Measurements from ENCODE around the gene PCDHB11.
"Not testable (repeated sequence)": the region's sequence is repeated elsewhere in the genome, so short reads cannot be mapped to it uniquely, and the experiment has no call there.

PCDHB11 gene

GRCh38 chr5:141235922-141236321 lies 36.5 kb downstream of the PCDHB11 start:
- not testable (repeated sequence) for ATAC-seq (replicated peaks); H3K36me3 Mint-ChIP-seq (ENCODE audit: insufficient read depth); H3K4me3 Mint-ChIP-seq; DNase-seq; H3K27ac Mint-ChIP-seq; H3K4me1 Mint-ChIP-seq (ENCODE audit: low read depth in 2 of 2); H3K9me3 Mint-ChIP-seq
- H3K27me3 Mint-ChIP-seq = peaks cover 37 to 50% of the 10 kb centered on the region in 2 donors

GRCh38 chr5:141236516-141237313 lies 37.3 kb downstream of the PCDHB11 start:
- DNase-seq (no peak), ATAC-seq (replicated peaks) (no peak)
- H3K27ac Mint-ChIP-seq = no peak overlapping the region
- H3K4me1 Mint-ChIP-seq (ENCODE audit: low read depth in 2 of 2) = peaks cover 0 to 2% of the 10 kb centered on the region in 2 donors
- H3K27me3 Mint-ChIP-seq = peaks cover 37 to 58% of the 10 kb centered on the region in 2 donors
- no peak overlapping the region for H3K4me3 Mint-ChIP-seq
- H3K9me3 Mint-ChIP-seq = peaks cover 4 to 7% of the 10 kb centered on the region in 2 donors
- H3K36me3 Mint-ChIP-seq (ENCODE audit: insufficient read depth) = no peaks in the 10 kb centered on the region

GRCh38 chr5:141241496-141241895 lies 42.1 kb downstream of the PCDHB11 start:
- ATAC-seq (replicated peaks) (no peak), DNase-seq (no peak)
- peaks cover 0 to 3% of the 10 kb centered on the region in 2 donors for H3K4me1 Mint-ChIP-seq (ENCODE audit: low read depth in 2 of 2)
- H3K27ac Mint-ChIP-seq = no peak overlapping the region
- H3K27me3 Mint-ChIP-seq = peaks cover 30 to 68% of the 10 kb centered on the region in 2 donors
- H3K36me3 Mint-ChIP-seq (ENCODE audit: insufficient read depth) = no peaks in the 10 kb centered on the region
- H3K4me3 Mint-ChIP-seq = no peak overlapping the region
- H3K9me3 Mint-ChIP-seq = peaks cover 10 to 14% of the 10 kb centered on the region in 2 donors

- H3K27me3 Mint-ChIP-seq = peaks cover 13 to 40% of the 10 kb centered on the region in 2 donors
- DNase-seq = peak in 2 of 3 experiments; percentile 8 to 13
These were observed 45.9 kb downstream of the PCDHB11 start, which contains the start of gene PCDHB15 for GRCh38 chr5:141245250-141245717. PCDHB15 (plus strand) TSS chr5:141245395; CDS start chr5:141245579, 184 bp downstream.

GRCh38 chr5:141246971-141247370 lies 47.5 kb downstream of the PCDHB11 start:
- not testable (repeated sequence) for ATAC-seq (replicated peaks); H3K36me3 Mint-ChIP-seq (ENCODE audit: insufficient read depth); DNase-seq; H3K27ac Mint-ChIP-seq; H3K4me3 Mint-ChIP-seq; H3K4me1 Mint-ChIP-seq (ENCODE audit: low read depth in 2 of 2)
- H3K9me3 Mint-ChIP-seq = peaks cover 13 to 26% of the 10 kb centered on the region in 2 donors
- H3K27me3 Mint-ChIP-seq = peaks cover 13 to 24% of the 10 kb centered on the region in 2 donors

More at GRCh38 chr5:141245250-141245717, 45.9 kb downstream of the PCDHB11 start, which contains the start of gene PCDHB15:
- H3K36me3 Mint-ChIP-seq (ENCODE audit: insufficient read depth) = no peaks in the 10 kb centered on the region
- ATAC-seq (replicated peaks) = no peak
- no peak within 1 kb of the TSS for H3K27ac Mint-ChIP-seq
- peaks cover 13 to 29% of the 10 kb centered on the region in 2 donors for H3K9me3 Mint-ChIP-seq
- peaks cover 0 to 3% of the 10 kb centered on the region in 2 donors for H3K4me1 Mint-ChIP-seq (ENCODE audit: low read depth in 2 of 2)
- peak within 1 kb of the TSS; percentile 46 to 55 for H3K4me3 Mint-ChIP-seq

- H3K9me3 Mint-ChIP-seq = peaks cover 13 to 23% of the 10 kb centered on the region in 2 donors
- ATAC-seq (replicated peaks); H3K4me1 Mint-ChIP-seq (ENCODE audit: low read depth in 2 of 2): not testable (repeated sequence)
These were observed 48.0 kb downstream of the PCDHB11 start for GRCh38 chr5:141247434-141247833.

GRCh38 chr5:141250576-141250975 lies 51.1 kb downstream of the PCDHB11 start:
- no peak overlapping the region for H3K4me3 Mint-ChIP-seq

More at GRCh38 chr5:141247434-141247833, 48.0 kb downstream of the PCDHB11 start:
- H3K36me3 Mint-ChIP-seq (ENCODE audit: insufficient read depth); DNase-seq; H3K4me3 Mint-ChIP-seq; H3K27ac Mint-ChIP-seq: not testable (repeated sequence)
- H3K27me3 Mint-ChIP-seq = peaks cover 13 to 20% of the 10 kb centered on the region in 2 donors

More at GRCh38 chr5:141250576-141250975, 51.1 kb downstream of the PCDHB11 start:
- H3K4me1 Mint-ChIP-seq (ENCODE audit: low read depth in 2 of 2) = no peaks in the 10 kb centered on the region
- no peaks in the 10 kb centered on the region for H3K27me3 Mint-ChIP-seq
- H3K9me3 Mint-ChIP-seq = peaks cover 9 to 26% of the 10 kb centered on the region in 2 donors
- no peak overlapping the region for H3K27ac Mint-ChIP-seq
- ATAC-seq (replicated peaks) (no peak), DNase-seq (no peak)
- H3K36me3 Mint-ChIP-seq (ENCODE audit: insufficient read depth) = no peaks in the 10 kb centered on the region

All from effector memory CD8-positive, alpha-beta T cell (primary cell).